T-cell (primary cell): Measurements from ENCODE around the gene RHOJ. TPM values are rescaled to one million over a fixed set of nuclear protein-coding genes. Genes with fewer than 3 reads are reported as not detected.

Source experiments
- ATAC-seq, 4 experiments: fragments of 200-7000 bp in 3 of 4; fragments of 150-1000 bp in 1 of 4; cut with Tn5 transposase; replicated peaks in 1 of 4; 1 replicate in 3 of 4; 2 replicates in 1 of 4; pipeline ENCODE4 v1.10.0; 2021; ENCODE audit warnings: moderate library complexity in 3 of 4, mild to moderate bottlenecking in 2 of 4, moderate number of reproducible peaks in 1 of 4
- CTCF ChIA-PET, 2 donors: fragments of 300-600 bp; sonication (Branson Sonifier 250); formaldehyde crosslinking; loops; one replicate each; lab custom pipeline; 2022; ENCODE audit warnings: antibody characterized with exemption in 2 of 2; lab: Charles Lee
- POLR2A ChIA-PET, 2 donors: fragments of 300-600 bp; sonication (Branson Sonifier 250); formaldehyde crosslinking; loops; one replicate each; lab custom pipeline; 2022; ENCODE audit warnings: antibody characterized with exemption in 2 of 2; lab: Charles Lee
- DNase-seq, 35 experiments: peaks; one replicate each; pipeline versions ENCODE4 v3.0.0 to v3.0.0-alpha.2; 2013 to 2023
- H3K27ac ChIP-seq: one replicate; pipeline ENCODE4 v1.5.1; 2013; ENCODE audit warnings: low read length
- H3K27me3 ChIP-seq, 2 experiments: replicated peaks in 1 of 2; 1 replicate in 1 of 2; 2 replicates in 1 of 2; pipeline versions ENCODE4 v1.6.1 to v1.7.0; 2013; ENCODE audit warnings: low read length in 1 of 2, mixed read lengths in 1 of 2; ENCODE audit not compliant: control insufficient read depth in 2 of 2, insufficient read depth in 2 of 2; ENCODE audit errors: extremely low read depth in 1 of 2
- H3K36me3 ChIP-seq, 2 donors: 1 replicate in 1 of 2; 2 replicates in 1 of 2; pipeline versions ENCODE4 v1.6.1 to v1.7.0; 2013; ENCODE audit warnings: low read length in 1 of 2; ENCODE audit not compliant: control insufficient read depth in 2 of 2, insufficient read depth in 1 of 2; ENCODE audit errors: extremely low read depth in 1 of 2
- H3K4me1 ChIP-seq, 2 experiments: 1 replicate in 1 of 2; 2 replicates in 1 of 2; pipeline versions ENCODE4 v1.6.1 to v1.7.0; 2013; ENCODE audit warnings: low read length in 2 of 2, mixed read lengths in 1 of 2; ENCODE audit not compliant: insufficient read depth in 2 of 2, control insufficient read depth in 1 of 2; ENCODE audit errors: extremely low read depth in 1 of 2
- H3K4me3 ChIP-seq, 2 donors: 1 replicate in 1 of 2; 2 replicates in 1 of 2; pipeline versions ENCODE4 v1.5.1 to v1.7.0; 2013; ENCODE audit warnings: mild to moderate bottlenecking in 2 of 2, low read length in 1 of 2, moderate library complexity in 1 of 2; ENCODE audit not compliant: control insufficient read depth in 1 of 2; ENCODE audit errors: extremely low read depth in 1 of 2
- H3K9me3 ChIP-seq: 2 replicates; pipeline ENCODE4 v1.7.0; 2013
- H3K27ac Mint-ChIP-seq, 2 donors: one replicate each; pipeline ENCODE4 v1.8.0; 2020 to 2021; ENCODE audit warnings: mild to moderate bottlenecking in 2 of 2, mixed read lengths in 2 of 2
- H3K27me3 Mint-ChIP-seq, 2 donors: one replicate each; pipeline ENCODE4 v1.8.0; 2021 to 2022; ENCODE audit warnings: mixed read lengths in 2 of 2
- H3K36me3 Mint-ChIP-seq: one replicate; pipeline ENCODE4 v1.8.0; 2021; ENCODE audit warnings: mixed read lengths
- H3K4me1 Mint-ChIP-seq, 3 donors: one replicate each; pipeline ENCODE4 v1.8.0; 2020 to 2022; ENCODE audit warnings: mixed read lengths in 3 of 3, mild to moderate bottlenecking in 1 of 3
- H3K4me3 Mint-ChIP-seq, 3 donors: one replicate each; pipeline ENCODE4 v1.8.0; 2020 to 2022; ENCODE audit warnings: mild to moderate bottlenecking in 3 of 3, mixed read lengths in 3 of 3, moderate library complexity in 3 of 3
- H3K9me3 Mint-ChIP-seq, 3 donors: one replicate each; pipeline ENCODE4 v1.8.0; 2020 to 2022; ENCODE audit warnings: mixed read lengths in 3 of 3
- WGBS: methylation state at CpG from one replicate; pipeline ENCODE4 v1.1.5; 2013; ENCODE audit warnings: missing lambda C conversion rate; ENCODE audit not compliant: insufficient coverage; 5-methylcytosine and 5-hydroxymethylcytosine counted together
- total RNA-seq, 35 experiments: library from RNA in 6 of 35; stranded (reverse) in 6 of 35; fragments of 120-200 nt in 1 of 35; gene quantifications; one replicate each; pipeline versions ENCODE4 v1.2.1 to v1.2.4 and lab custom pipeline; 2013 to 2026

The RHOJ gene
- total RNA-seq, 5 donors from 2014 or later (not counting 1 experiment from before 2014, with no cell fraction given) = not detected

DNA sequence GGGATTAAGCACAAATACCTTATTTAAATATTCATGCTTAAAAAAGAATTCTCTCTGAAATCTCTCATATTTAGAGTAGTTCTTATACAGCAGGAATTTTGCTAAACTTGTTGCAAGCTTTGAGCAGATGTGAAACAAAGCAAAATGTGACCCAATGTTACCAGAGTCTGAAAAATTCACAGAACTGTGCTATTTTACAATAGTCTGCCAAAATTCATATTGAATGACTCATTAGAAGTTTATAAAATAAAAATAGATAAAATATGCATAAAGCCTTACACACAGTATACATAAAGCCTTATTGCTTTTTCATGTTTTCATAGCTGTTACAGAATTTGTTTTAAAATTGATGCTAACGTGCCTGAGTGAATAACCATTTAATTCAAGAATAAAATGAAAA lies 17.8 kb upstream of the RHOJ start:
- no CpG with 5 or more reads among the region's 1 CpG for WGBS
- H3K4me3 ChIP-seq = no peak overlapping the region
- DNase-seq = no peak
- Mint-ChIP-seq H3K4me3 (no peak overlapping the region), H3K9me3 (peaks cover 0 to 11% (median 0%) of the 10 kb centered on the region in 3 donors), H3K36me3 (no peaks in the 10 kb centered on the region), H3K27me3 (peaks cover 0 to 3% of the 10 kb centered on the region in 2 donors), H3K27ac (no peak overlapping the region), H3K4me1 (no peaks in the 10 kb centered on the region)
- H3K27ac ChIP-seq = no peak overlapping the region
- no peaks in the 10 kb centered on the region for H3K27me3 ChIP-seq
- no peaks in the 10 kb centered on the region for H3K9me3 ChIP-seq
- H3K36me3 ChIP-seq = no peaks in the 10 kb centered on the region
- ChIA-PET CTCF (no interaction called here), POLR2A (no interaction called here)
- H3K4me1 ChIP-seq = no peaks in the 10 kb centered on the region
- no peak for ATAC-seq

DNA sequence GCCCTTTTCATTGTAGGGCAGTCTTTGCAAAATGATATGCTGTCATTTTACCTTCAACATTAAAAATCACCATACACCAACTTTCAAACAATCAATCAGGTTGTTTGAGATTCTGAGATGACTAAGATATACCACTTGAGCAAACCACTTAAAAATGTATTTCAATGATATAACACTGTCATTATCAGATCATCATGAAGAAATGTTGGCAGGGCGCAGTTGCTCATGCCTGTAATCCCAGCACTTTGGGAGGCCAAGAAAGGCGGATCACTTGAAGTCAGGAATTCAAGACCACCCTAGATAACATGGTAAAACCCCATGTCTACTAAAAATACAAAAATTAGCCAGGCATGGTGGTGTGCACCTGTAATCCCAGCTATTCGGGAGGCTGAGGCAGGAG lies 13.0 kb upstream of the RHOJ start:
- ChIA-PET POLR2A (interaction anchor here in 1 of 2 donors (0.7 kb wide), 1 partner anchor 22 kb away, joined by 8 read pairs; no protein-coding TSS in a partner anchor), CTCF (no interaction called here)
- Histone ChIP-seq H3K27me3 (peaks cover 0 to 4% of the 10 kb centered on the region in 2 experiments), H3K27ac (no peak overlapping the region), H3K9me3 (no peaks in the 10 kb centered on the region), H3K36me3 (no peaks in the 10 kb centered on the region), H3K4me3 (no peak overlapping the region), H3K4me1 (no peaks in the 10 kb centered on the region)
- Mint-ChIP-seq H3K27me3 (peaks cover 0 to 3% of the 10 kb centered on the region in 2 donors), H3K27ac (no peak overlapping the region), H3K36me3 (no peaks in the 10 kb centered on the region), H3K9me3 (no peaks in the 10 kb centered on the region), H3K4me3 (no peak overlapping the region), H3K4me1 (no peaks in the 10 kb centered on the region)
- ATAC-seq = no peak
- 91% methylated on average over 3 of the region's 3 CpGs for WGBS
- no peak for DNase-seq

- H3K27me3 ChIP-seq = peaks cover 0 to 4% of the 10 kb centered on the region in 2 experiments
- no peaks in the 10 kb centered on the region for H3K36me3 ChIP-seq
- H3K27ac ChIP-seq = no peak overlapping the region
- Mint-ChIP-seq H3K9me3 (no peaks in the 10 kb centered on the region), H3K27me3 (peaks cover 0 to 3% of the 10 kb centered on the region in 2 donors), H3K4me3 (no peak overlapping the region), H3K4me1 (no peaks in the 10 kb centered on the region), H3K36me3 (no peaks in the 10 kb centered on the region), H3K27ac (no peak overlapping the region)
- DNase-seq (no peak), ATAC-seq (no peak)
- no peaks in the 10 kb centered on the region for H3K9me3 ChIP-seq
- POLR2A ChIA-PET = no interaction called here
- no peak overlapping the region for H3K4me3 ChIP-seq
- 100% methylated on average over 1 of the region's 2 CpGs for WGBS
- H3K4me1 ChIP-seq = no peaks in the 10 kb centered on the region
- CTCF ChIA-PET = no interaction called here
Measured at GRCh38 chr14:63192085-63192484, 12.2 kb upstream of the RHOJ start.

DNA sequence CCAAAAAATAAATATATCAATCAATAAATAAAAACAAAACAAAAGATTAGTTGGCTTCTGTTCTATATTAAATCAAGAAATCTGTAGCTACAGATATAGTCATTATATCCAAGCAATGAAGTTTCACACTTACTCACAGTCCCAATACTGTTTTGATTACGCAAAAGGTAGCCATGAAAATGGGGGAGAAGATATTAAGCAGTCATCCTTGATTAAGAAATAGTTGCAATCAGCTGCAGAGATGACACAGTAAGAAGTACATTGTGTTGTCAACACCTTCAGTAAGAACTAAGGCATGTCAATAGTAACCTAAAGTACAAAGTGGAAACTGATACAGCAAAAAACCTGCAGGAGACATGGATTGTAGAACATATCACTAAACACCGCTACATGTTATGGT lies 11.0 kb upstream of the RHOJ start:
- Histone ChIP-seq H3K36me3 (no peaks in the 10 kb centered on the region), H3K9me3 (no peaks in the 10 kb centered on the region), H3K4me3 (no peak overlapping the region), H3K27ac (no peak overlapping the region), H3K27me3 (peaks cover 0 to 4% of the 10 kb centered on the region in 2 experiments), H3K4me1 (no peaks in the 10 kb centered on the region)
- H3K27ac Mint-ChIP-seq = no peak overlapping the region
- no peaks in the 10 kb centered on the region for H3K36me3 Mint-ChIP-seq
- WGBS = no CpG with 5 or more reads among the region's 2 CpGs
- no peaks in the 10 kb centered on the region for H3K4me1 Mint-ChIP-seq
- no peak overlapping the region for H3K4me3 Mint-ChIP-seq
- POLR2A ChIA-PET = no interaction called here
- CTCF ChIA-PET = no interaction called here
- no peak for ATAC-seq
- no peak for DNase-seq
- no peaks in the 10 kb centered on the region for H3K9me3 Mint-ChIP-seq
- peaks cover 1 to 7% of the 10 kb centered on the region in 2 donors for H3K27me3 Mint-ChIP-seq

GRCh38 chr14:63200035-63200740 lies 4.1 kb upstream of the RHOJ start:
- no peak for ATAC-seq
- peaks cover 0 to 3% (median 0%) of the 10 kb centered on the region in 3 donors for H3K9me3 Mint-ChIP-seq
- whole genome bisulfite sequencing = 80% methylated on average over 3 of the region's 5 CpGs
- no peak overlapping the region for H3K27ac Mint-ChIP-seq
- Histone ChIP-seq H3K27me3 (peaks cover 0 to 11% of the 10 kb centered on the region in 2 experiments), H3K27ac (no peak overlapping the region), H3K4me1 (peaks cover 0 to 3% of the 10 kb centered on the region in 2 experiments), H3K4me3 (no peak overlapping the region), H3K36me3 (no peaks in the 10 kb centered on the region), H3K9me3 (no peaks in the 10 kb centered on the region)
- peaks cover 12 to 22% of the 10 kb centered on the region in 2 donors for H3K27me3 Mint-ChIP-seq
- DNase-seq = no peak
- CTCF ChIA-PET = no interaction called here
- no peaks in the 10 kb centered on the region for H3K4me1 Mint-ChIP-seq
- H3K4me3 Mint-ChIP-seq = no peak overlapping the region
- no peaks in the 10 kb centered on the region for H3K36me3 Mint-ChIP-seq
- POLR2A ChIA-PET = no interaction called here

DNA sequence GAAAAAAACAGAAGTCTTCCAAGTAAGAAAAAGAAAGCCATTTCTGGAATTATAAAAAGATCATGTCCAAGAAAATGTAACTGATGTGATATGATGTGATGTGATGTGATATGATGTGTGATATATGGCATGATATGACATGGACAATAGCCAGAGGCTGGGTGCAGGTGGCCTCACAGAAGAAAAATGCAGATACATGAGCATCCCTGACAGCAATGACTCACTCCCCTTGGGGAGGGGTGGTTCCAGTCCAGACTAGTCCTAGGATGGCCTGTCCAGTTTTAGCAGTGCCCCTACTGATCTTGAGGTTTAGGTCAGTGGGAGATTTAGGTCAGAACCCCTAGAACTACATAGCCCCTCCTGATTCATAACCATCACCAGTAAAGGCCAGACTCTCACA lies 3.5 kb upstream of the RHOJ start:
- Histone ChIP-seq H3K27me3 (peaks cover 0 to 11% of the 10 kb centered on the region in 2 experiments), H3K27ac (no peak overlapping the region), H3K4me3 (no peak overlapping the region), H3K4me1 (peaks cover 0 to 3% of the 10 kb centered on the region in 2 experiments), H3K36me3 (no peaks in the 10 kb centered on the region), H3K9me3 (no peaks in the 10 kb centered on the region)
- H3K36me3 Mint-ChIP-seq = no peaks in the 10 kb centered on the region
- H3K27ac Mint-ChIP-seq = no peak overlapping the region
- H3K4me3 Mint-ChIP-seq = no peak overlapping the region
- ChIA-PET CTCF (no interaction called here), POLR2A (no interaction called here)
- no peaks in the 10 kb centered on the region for H3K4me1 Mint-ChIP-seq
- DNase-seq (no peak), ATAC-seq (no peak)
- H3K27me3 Mint-ChIP-seq = peaks cover 12 to 22% of the 10 kb centered on the region in 2 donors
- peaks cover 0 to 3% (median 0%) of the 10 kb centered on the region in 3 donors for H3K9me3 Mint-ChIP-seq
